Tibial artery (tissue), 4 donors: ENCODE measurements around the gene USB1.

Experiments used
- DNase-seq, 2 donors: peaks; one replicate each; pipeline ENCODE4 v3.0.0-alpha.2; 2019
- H3K27ac ChIP-seq, 2 donors: fragments of 200-600 bp; sonication (generic) in 1 of 2; 1 replicate in 1 of 2; 2 replicates in 1 of 2; pipeline ENCODE4 v1.5.1; 2018 to 2019; ENCODE audit warnings: mild to moderate bottlenecking in 1 of 2
- H3K27me3 ChIP-seq, 2 donors: fragments of 200-600 bp; sonication (generic) in 1 of 2; one replicate each; pipeline versions ENCODE4 v1.5.1 to v1.6.0; 2016 to 2019
- H3K36me3 ChIP-seq, 3 donors: fragments of 200-600 bp; sonication (generic) in 2 of 3; one replicate each; pipeline ENCODE4 v1.5.1; 2016 to 2019; ENCODE audit warnings: mild to moderate bottlenecking in 2 of 3
- H3K4me1 ChIP-seq, 4 donors: fragments of 200-600 bp; sonication (generic) in 2 of 4; 1 replicate in 3 of 4; 2 replicates in 1 of 4; pipeline ENCODE4 v1.5.1; 2016 to 2019
- H3K4me3 ChIP-seq, 2 donors: fragments of 200-600 bp; sonication (generic) in 1 of 2; 1 replicate in 1 of 2; 2 replicates in 1 of 2; pipeline ENCODE4 v1.5.1; 2018 to 2019; ENCODE audit warnings: mild to moderate bottlenecking in 2 of 2
- H3K9me3 ChIP-seq, 3 donors: fragments of 200-600 bp; sonication (generic) in 1 of 3; one replicate each; pipeline ENCODE4 v1.5.1; 2016 to 2019
- intact Hi-C: fragments of 100-400 bp; cut with DNase I; formaldehyde crosslinking; loops from one replicate; pipeline ENCODE4 v1.15.0; 2023; ENCODE audit warnings: low total_unique reads
- TF ChIP-seq, protein P1 (sequence below), 2 experiments: fragments of 200-600 bp in 1 of 2; fragments of 450-650 bp in 1 of 2; IDR thresholded peaks; one replicate each; pipeline ENCODE4 v1.5.1; 2017 to 2019; ENCODE audit warnings: antibody characterized with exemption in 2 of 2, mild to moderate bottlenecking in 1 of 2, moderate library complexity in 1 of 2

The USB1 gene

DNA sequence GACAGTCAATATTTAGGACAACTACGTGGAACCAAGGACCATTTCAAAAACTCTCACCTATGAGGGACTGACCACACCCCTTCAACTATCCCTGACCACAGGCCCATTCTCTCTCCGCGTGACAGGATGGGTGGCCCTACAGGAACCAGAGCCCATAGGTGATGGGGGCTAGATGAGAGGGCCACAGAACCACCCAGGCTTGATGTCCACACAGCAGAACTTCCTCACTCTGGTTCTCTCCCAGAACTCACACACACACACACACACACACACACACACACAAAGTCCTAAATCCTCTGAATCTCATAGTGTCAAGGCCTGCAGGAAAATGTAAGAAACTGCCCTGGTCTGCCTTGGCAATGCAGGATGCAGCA, 2.2 kb upstream of the USB1 start:
- H3K4me1 ChIP-seq = peaks cover 0 to 50% (median 27%) of the 10 kb centered on the region in 4 donors
- H3K27ac ChIP-seq = peak overlapping the region in 1 of 2 donors; percentile 98
- H3K9me3 ChIP-seq = no peaks in the 10 kb centered on the region
- H3K4me3 ChIP-seq = no peak overlapping the region
- intact Hi-C loops = loop anchor here (10.0 kb wide), 1 partner anchor 244 kb away; no protein-coding TSS in a partner anchor
- peaks cover 21 to 54% (median 37%) of the 10 kb centered on the region in 3 donors for H3K36me3 ChIP-seq
- TF ChIP-seq, protein P1, sequence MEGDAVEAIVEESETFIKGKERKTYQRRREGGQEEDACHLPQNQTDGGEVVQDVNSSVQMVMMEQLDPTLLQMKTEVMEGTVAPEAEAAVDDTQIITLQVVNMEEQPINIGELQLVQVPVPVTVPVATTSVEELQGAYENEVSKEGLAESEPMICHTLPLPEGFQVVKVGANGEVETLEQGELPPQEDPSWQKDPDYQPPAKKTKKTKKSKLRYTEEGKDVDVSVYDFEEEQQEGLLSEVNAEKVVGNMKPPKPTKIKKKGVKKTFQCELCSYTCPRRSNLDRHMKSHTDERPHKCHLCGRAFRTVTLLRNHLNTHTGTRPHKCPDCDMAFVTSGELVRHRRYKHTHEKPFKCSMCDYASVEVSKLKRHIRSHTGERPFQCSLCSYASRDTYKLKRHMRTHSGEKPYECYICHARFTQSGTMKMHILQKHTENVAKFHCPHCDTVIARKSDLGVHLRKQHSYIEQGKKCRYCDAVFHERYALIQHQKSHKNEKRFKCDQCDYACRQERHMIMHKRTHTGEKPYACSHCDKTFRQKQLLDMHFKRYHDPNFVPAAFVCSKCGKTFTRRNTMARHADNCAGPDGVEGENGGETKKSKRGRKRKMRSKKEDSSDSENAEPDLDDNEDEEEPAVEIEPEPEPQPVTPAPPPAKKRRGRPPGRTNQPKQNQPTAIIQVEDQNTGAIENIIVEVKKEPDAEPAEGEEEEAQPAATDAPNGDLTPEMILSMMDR (IDR thresholded peaks at IDR 0.05) = no peak
- no peaks in the 10 kb centered on the region for H3K27me3 ChIP-seq
- no peak for DNase-seq

DNA sequence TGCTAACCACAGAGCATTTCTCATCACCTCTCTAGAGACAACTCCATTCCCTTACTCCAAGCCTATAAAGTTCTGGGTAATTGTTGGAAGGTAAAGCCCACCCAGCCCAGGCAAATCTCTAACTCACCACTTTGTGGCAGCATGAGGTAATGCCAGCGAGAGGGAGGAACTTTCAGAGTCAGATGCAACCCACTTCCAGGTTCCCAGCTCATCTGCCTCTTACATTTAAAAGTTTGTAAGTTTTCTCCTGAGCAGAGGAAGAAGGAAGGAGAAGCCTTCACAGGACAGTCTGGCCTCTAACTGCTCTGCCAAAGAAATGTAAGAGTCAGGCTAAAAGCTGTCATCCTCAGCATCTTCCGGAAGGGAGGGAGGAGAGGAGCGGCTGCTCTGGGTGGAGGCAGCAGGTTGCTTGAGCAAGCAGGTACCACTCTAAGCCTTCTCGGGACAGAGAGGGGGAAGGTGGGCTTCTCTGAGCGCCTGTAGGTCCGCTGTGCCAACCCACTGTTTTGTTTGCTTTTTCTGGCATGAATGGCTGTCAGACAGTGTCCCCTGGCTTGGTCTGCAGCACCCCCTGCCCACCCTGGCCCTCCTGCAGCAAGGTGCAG, 1.7 kb upstream of the USB1 start:
- Histone ChIP-seq H3K36me3 (peaks cover 21 to 49% (median 33%) of the 10 kb centered on the region in 3 donors), H3K27me3 (no peaks in the 10 kb centered on the region), H3K27ac (peak overlapping the region; percentile 90 to 98), H3K4me1 (peaks cover 0 to 50% (median 27%) of the 10 kb centered on the region in 4 donors), H3K9me3 (no peaks in the 10 kb centered on the region), H3K4me3 (peak overlapping the region; percentile 79 to 91)
- intact Hi-C loops = loop anchor here (10.0 kb wide), 1 partner anchor 245 kb away; no protein-coding TSS in a partner anchor
- TF ChIP-seq, protein P1 (IDR thresholded peaks at IDR 0.05) = no peak
- no peak for DNase-seq

DNA sequence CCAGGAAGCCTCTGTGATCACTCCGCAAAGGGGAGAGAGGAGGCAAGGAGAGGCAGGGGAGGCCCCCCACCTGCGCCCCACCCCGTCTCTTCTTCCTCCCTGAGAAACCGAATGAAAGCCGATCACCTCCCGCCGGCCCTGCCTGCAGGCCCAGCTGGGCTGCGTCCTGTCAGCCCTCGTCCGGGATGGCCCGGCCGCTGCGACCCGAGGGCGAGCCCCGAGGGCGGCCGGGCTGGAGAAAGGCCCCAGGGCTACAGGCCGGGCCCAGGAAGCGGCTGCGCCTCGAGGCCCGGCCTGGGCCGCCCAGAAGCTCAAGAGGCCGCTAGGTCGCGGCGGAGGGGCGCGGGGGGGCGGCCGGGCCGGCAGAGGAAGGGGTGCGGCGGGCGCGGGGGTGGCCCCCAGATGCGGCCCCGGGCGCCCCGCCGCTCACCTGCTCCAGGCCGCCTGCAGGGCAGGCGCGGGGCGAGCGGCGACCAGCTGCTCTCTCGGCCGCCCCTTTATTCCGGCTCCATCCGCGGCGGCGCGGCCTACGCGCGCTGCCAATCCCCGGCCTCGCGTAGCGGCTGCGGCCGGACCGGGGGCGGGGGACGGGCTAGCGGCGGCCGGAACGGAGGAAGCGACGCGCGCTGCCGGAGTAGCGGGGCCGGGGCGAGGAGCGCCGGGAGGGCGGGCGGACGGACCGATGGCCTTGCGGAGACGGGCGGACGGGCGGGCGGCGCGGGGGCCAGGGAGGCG, 1.1 kb upstream of the USB1 start, which contains the start of gene ZNF319:
Gene ZNF319 (minus strand): TSS at position 702 of the 735 bp plus-strand sequence. CDS start 2,407 bp downstream, outside the sequence.
- TF ChIP-seq, protein P1 (IDR thresholded peaks at IDR 0.05) = no peak
- Histone ChIP-seq H3K4me3 (peak within 1 kb of the TSS; percentile 79 to 91), H3K27ac (peak within 1 kb of the TSS; percentile 90 to 98), H3K27me3 (no peaks in the 10 kb centered on the region), H3K4me1 (peaks cover 4 to 51% (median 29%) of the 10 kb centered on the region in 4 donors), H3K9me3 (no peaks in the 10 kb centered on the region), H3K36me3 (peaks cover 21 to 42% (median 29%) of the 10 kb centered on the region in 3 donors)
- intact Hi-C loops = loop anchor here (5.0 to 10.0 kb wide), 3 partner anchors 98 to 268 kb away; no protein-coding TSS in a partner anchor
- DNase-seq = no peak

DNA sequence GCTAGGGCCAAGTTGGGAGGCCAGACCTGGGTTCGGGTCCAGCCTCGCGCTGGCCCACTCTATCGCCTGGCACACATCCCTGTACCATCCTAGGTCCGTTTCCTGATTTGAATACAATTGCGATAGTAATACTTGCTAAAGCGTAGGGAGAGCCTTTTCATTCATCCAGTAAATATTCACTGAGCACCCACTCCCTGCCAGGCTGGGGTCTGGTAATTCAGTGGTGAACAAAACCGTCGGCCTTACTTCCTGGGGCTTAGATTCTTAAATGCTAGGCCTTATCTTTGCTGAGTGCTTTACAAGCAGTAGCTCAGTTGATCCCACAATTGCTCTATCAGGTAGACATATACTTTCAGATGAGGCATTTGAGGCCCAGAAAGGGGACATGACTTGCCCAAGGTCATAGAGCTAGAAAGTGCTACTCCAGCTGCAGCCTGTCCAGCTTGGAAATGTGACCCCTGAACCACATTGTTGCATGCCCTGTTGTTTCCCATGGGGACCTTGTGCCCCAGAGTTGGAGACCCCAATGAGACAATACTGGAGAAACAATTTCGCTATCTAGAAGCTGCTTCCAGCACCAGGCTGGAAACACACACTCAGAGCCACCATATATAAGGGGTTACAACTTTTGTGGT, 691 bp downstream of the USB1 start:
- intact Hi-C loops = loop anchor here (5.0 kb wide), 2 partner anchors 100 to 270 kb away; no protein-coding TSS in a partner anchor
- DNase-seq = no peak
- peak overlapping the region; percentile 79 to 91 for H3K4me3 ChIP-seq
- no peaks in the 10 kb centered on the region for H3K9me3 ChIP-seq
- peaks cover 5 to 48% (median 30%) of the 10 kb centered on the region in 4 donors for H3K4me1 ChIP-seq
- no peaks in the 10 kb centered on the region for H3K27me3 ChIP-seq
- peak overlapping the region; percentile 90 to 98 for H3K27ac ChIP-seq
- TF ChIP-seq, protein P1 (IDR thresholded peaks at IDR 0.05) = no peak
- H3K36me3 ChIP-seq = peaks cover 12 to 31% (median 12%) of the 10 kb centered on the region in 3 donors

DNA sequence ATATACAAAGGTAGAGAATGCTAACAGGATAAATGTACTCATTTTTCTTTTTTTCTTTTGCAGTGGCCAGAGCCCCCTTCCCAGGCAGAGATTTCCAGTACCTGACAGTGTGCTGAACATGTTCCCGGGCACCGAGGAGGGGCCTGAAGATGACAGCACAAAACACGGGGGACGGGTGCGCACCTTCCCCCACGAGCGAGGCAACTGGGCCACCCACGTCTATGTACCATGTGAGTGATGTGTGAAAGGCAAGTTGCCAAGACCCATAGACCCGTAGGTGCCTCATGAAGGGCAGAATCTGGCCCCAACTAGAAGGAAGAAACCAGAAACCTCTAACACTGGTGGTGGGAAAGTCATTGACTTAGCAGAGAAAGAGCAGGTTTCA, 1.2 kb downstream of the USB1 start:
- TF ChIP-seq, protein P1 (IDR thresholded peaks at IDR 0.05) = no peak
- no peak overlapping the region for H3K27ac ChIP-seq
- no peak for DNase-seq
- no peaks in the 10 kb centered on the region for H3K9me3 ChIP-seq
- peaks cover 6 to 26% (median 7%) of the 10 kb centered on the region in 3 donors for H3K36me3 ChIP-seq
- intact Hi-C loops = loop anchor here (5.0 kb wide), 2 partner anchors 100 to 270 kb away; no protein-coding TSS in a partner anchor
- peaks cover 5 to 48% (median 30%) of the 10 kb centered on the region in 4 donors for H3K4me1 ChIP-seq
- no peaks in the 10 kb centered on the region for H3K27me3 ChIP-seq
- no peak overlapping the region for H3K4me3 ChIP-seq
